Measurements from ENCODE around the gene AGAP3.
A peak's percentile ranks its signal among the peaks of the same experiment; 100 is the strongest.

Gene AGAP3

GRCh38 chr7:151167197-151167961, 81.1 kb downstream of the AGAP3 start, which contains the start of gene GBX1:
Gene GBX1, minus strand, starts transcription at chr7:151167694. Its CDS starts 146 bp downstream, at chr7:151167548.
- DNase-seq, result no peak

GRCh38 chr7:151168003-151168786, 81.9 kb downstream of the AGAP3 start:
- no peak for DNase-seq

GRCh38 chr7:151168787-151169162, 82.5 kb downstream of the AGAP3 start:
- DNase-seq, result no peak

- peak; percentile 66 for DNase-seq
Measured at GRCh38 chr7:151172273-151173141, 86.2 kb downstream of the AGAP3 start.

- DNase-seq, result no peak
Measured at GRCh38 chr7:151173386-151174245, 87.3 kb downstream of the AGAP3 start.

GRCh38 chr7:151174246-151175046, 88.2 kb downstream of the AGAP3 start:
- peak; percentile 18 for DNase-seq

- DNase-seq, result no peak
Measured at GRCh38 chr7:151175047-151175792, 88.9 kb downstream of the AGAP3 start.

- DNase-seq, result no peak
Measured at GRCh38 chr7:151175793-151176311, 89.6 kb downstream of the AGAP3 start.

GRCh38 chr7:151176401-151176800, 90.1 kb downstream of the AGAP3 start:
- DNase-seq, result no peak

- DNase-seq, result no peak
Measured at GRCh38 chr7:151177310-151177709, 91.0 kb downstream of the AGAP3 start.

GRCh38 chr7:151178236-151178635, 92.0 kb downstream of the AGAP3 start:
- no peak for DNase-seq

GRCh38 chr7:151178831-151179230, 92.6 kb downstream of the AGAP3 start:
- no peak for DNase-seq

GRCh38 chr7:151179287-151179860, 93.1 kb downstream of the AGAP3 start:
- no peak for DNase-seq

GRCh38 chr7:151179946-151180345, 93.7 kb downstream of the AGAP3 start:
- DNase-seq, result no peak

- no peak for DNase-seq
Measured at GRCh38 chr7:151181011-151181431, 94.7 kb downstream of the AGAP3 start.

- DNase-seq, result no peak
Measured at GRCh38 chr7:151185762-151186639, 99.7 kb downstream of the AGAP3 start.

- no peak for DNase-seq
Measured at GRCh38 chr7:151186640-151187408, 100.5 kb downstream of the AGAP3 start, which contains the start of gene ASB10. Gene ASB10, minus strand, starts transcription at chr7:151187250. Its CDS starts 120 bp downstream, at chr7:151187130.
